HepG2 (cell line): ENCODE results near the gene HCFC1. TPM values are rescaled to one million over a fixed set of nuclear protein-coding genes. Genes with fewer than 3 reads are reported as not detected.

ENCODE experiments used
- ATAC-seq: fragments of 200-7000 bp; cut with Tn5 transposase; 3 replicates; pipeline ENCODE4 v1.9.1; 2020; ENCODE audit warnings: mild to moderate bottlenecking, moderate library complexity
- BruUV-seq: library from RNA; stranded (reverse); fragments of 400-500 nt; replicated peaks from 2 replicates; lab custom pipeline; 2021; lab: Mats Ljungman, UMichigan
- CTCF ChIA-PET: fragments of 300-600 bp; formaldehyde crosslinking; extraction: SDS; loops from one replicate; lab custom pipeline; 2021; ENCODE audit warnings: low total read pairs, inconsistent platforms, low intra/inter-chr PET ratio; lab: Yijun Ruan, JAX
- POLR2A ChIA-PET: fragments of 350-600 bp; sonication (Branson Sonifier 250); formaldehyde crosslinking; loops from one replicate; lab custom pipeline; 2020; ENCODE audit warnings: antibody characterized with exemption, inconsistent platforms; lab: Yijun Ruan, JAX
- DNase-seq: peaks from one replicate; pipeline ENCODE4 v3.0.0-alpha.2; 2015; ENCODE audit warnings: low spot score
- FAIRE-seq: peaks from 3 replicates; lab custom pipeline; 2011; peaks lifted over from hg19 to GRCh38; lab: Jason Lieb, UNC
- H2AFZ ChIP-seq: one replicate; pipeline ENCODE4 v1.6.1; 2011; ENCODE audit warnings: low read length, inconsistent platforms
- H3K27ac ChIP-seq: fragments of 300-600 bp; 3 replicates; pipeline ENCODE4 v1.8.0; 2011; ENCODE audit warnings: mixed run types, mild to moderate bottlenecking, mixed read lengths, low read length, inconsistent platforms; ENCODE audit not compliant: insufficient read depth; ENCODE audit errors: extremely low read length
- H3K27me3 ChIP-seq, 2 experiments: fragments of 200-600 bp in 1 of 2; 2 replicates in 1 of 2; 3 replicates in 1 of 2; pipeline versions ENCODE4 v1.6.0 to v1.8.0; 2011; ENCODE audit warnings: low read length in 2 of 2, mild to moderate bottlenecking in 2 of 2, moderate library complexity in 2 of 2, inconsistent platforms in 1 of 2; ENCODE audit not compliant: insufficient read depth in 2 of 2, control insufficient read depth in 1 of 2
- H3K36me3 ChIP-seq, 2 experiments: fragments of 200-600 bp in 1 of 2; replicated peaks in 1 of 2; 2 replicates in 1 of 2; 3 replicates in 1 of 2; pipeline versions ENCODE4 v1.5.1 to v1.8.0; 2011; ENCODE audit warnings: low read length in 2 of 2, inconsistent platforms in 1 of 2; ENCODE audit not compliant: insufficient read depth in 2 of 2, control insufficient read depth in 1 of 2
- H3K4me1 ChIP-seq: 2 replicates; pipeline ENCODE4 v1.5.1; 2012; ENCODE audit warnings: low read length, inconsistent platforms; ENCODE audit not compliant: insufficient read depth
- H3K4me2 ChIP-seq: 2 replicates; pipeline ENCODE4 v1.6.0; 2011; ENCODE audit warnings: low read depth, low read length, inconsistent platforms
- H3K4me3 ChIP-seq, 3 experiments: fragments of 200-600 bp in 1 of 3; sonication (generic), shearing (Covaris generic) in 1 of 3; replicated peaks in 1 of 3; 2 replicates each; pipeline ENCODE4 v1.5.1; 2011 to 2016; ENCODE audit warnings: low read length in 3 of 3, inconsistent platforms in 2 of 3, low read depth in 2 of 3, mild to moderate bottlenecking in 2 of 3, control low read depth in 1 of 3, mixed read lengths in 1 of 3; ENCODE audit not compliant: insufficient read depth in 1 of 3
- H3K79me2 ChIP-seq: one replicate; pipeline ENCODE4 v1.6.1; 2011; ENCODE audit warnings: low read length, inconsistent platforms; ENCODE audit not compliant: insufficient read depth
- H3K9ac ChIP-seq: 2 replicates; pipeline ENCODE4 v1.6.0; 2011; ENCODE audit warnings: mild to moderate bottlenecking, low read depth, low read length, inconsistent platforms; ENCODE audit not compliant: insufficient read depth
- H3K9me3 ChIP-seq: 2 replicates; pipeline ENCODE4 v1.5.1; 2012; ENCODE audit warnings: mild to moderate bottlenecking, low read length
- H4K20me1 ChIP-seq: 2 replicates; pipeline ENCODE4 v1.6.0; 2011; ENCODE audit warnings: inconsistent platforms, mild to moderate bottlenecking, low read length, moderate library complexity; ENCODE audit not compliant: insufficient read depth
- EEA1 ChIP-seq: sonication (generic); formaldehyde crosslinking; IDR thresholded peaks from 2 replicates; pipeline ENCODE4 v1.5.1; 2020; ENCODE audit warnings: mild to moderate bottlenecking, missing genetic modification reagents, borderline replicate concordance
- KDM5B ChIP-seq: sonication (generic); formaldehyde crosslinking; IDR thresholded peaks from 2 replicates; pipeline ENCODE4 v1.4.0; 2020; ENCODE audit warnings: missing genetic modification reagents, mild to moderate bottlenecking, borderline replicate concordance
- ZNF343 ChIP-seq: sonication (generic); formaldehyde crosslinking; IDR thresholded peaks from 2 replicates; pipeline ENCODE4 v1.4.0; 2020; ENCODE audit warnings: mild to moderate bottlenecking, missing genetic modification reagents
- WGBS: methylation state at CpG from one replicate; pipeline ENCODE4 v1.1.6; 2017; ENCODE audit warnings: low lambda C conversion rate; 5-methylcytosine and 5-hydroxymethylcytosine counted together
- in situ Hi-C: cut with HindIII; loops from 2 replicates; pipeline ENCODE4 v1.10.0; 2017; ENCODE audit warnings: low pct_unique_long_range_greater_than_20kb; ENCODE audit not compliant: extremely low pct_ligation_motif_present
- intact Hi-C: fragments of 100-400 bp; cut with micrococcal nuclease; formaldehyde crosslinking; loops from one replicate; pipeline ENCODE4 v1.10.0; 2022; ENCODE audit not compliant: unreplicated experiment
- polyA plus RNA-seq, 8 experiments: library from polyadenylated mRNA; depleted of rRNA in 3 of 8; stranded (reverse) in 7 of 8; unstranded in 1 of 8; fragments of >200 nt; fragmentation: Illumina TruSeq in 4 of 8; extraction: Trizol in 4 of 8; gene quantifications; 2 replicates each; pipeline versions ENCODE4 v1.2.1 to v1.2.3, GENCODE V29; 2011 to 2016; ENCODE audit warnings: low read depth in 4 of 8, missing spikeins in 1 of 8, mixed read lengths in 1 of 8; ENCODE audit not compliant: insufficient read depth in 1 of 8
- total RNA-seq, 5 experiments: library from RNA; depleted of rRNA; stranded (reverse); fragments of >200 nt; fragmentation: Illumina TruSeq; extraction: Trizol; gene quantifications; 2 replicates each; pipeline ENCODE4 v1.2.3, GENCODE V29; 2016; ENCODE audit warnings: low read depth in 1 of 5
- TF ChIP-seq, protein P1 (sequence below): sonication (generic); formaldehyde crosslinking; IDR thresholded peaks from 2 replicates; pipeline ENCODE4 v1.5.0; 2020; ENCODE audit warnings: mild to moderate bottlenecking, missing genetic modification reagents
- TF ChIP-seq, protein P2 (sequence below): sonication (generic); formaldehyde crosslinking; conservative IDR thresholded peaks from 2 replicates; pipeline ENCODE4 v1.5.0; 2020; ENCODE audit warnings: missing genetic modification reagents

The HCFC1 gene
- total and polyA plus RNA-seq, 2 of the 13 experiments (the other 11 are each of a cell fraction or from before 2014, with no cell fraction given), result 5.8 to 17.8 TPM

DNA sequence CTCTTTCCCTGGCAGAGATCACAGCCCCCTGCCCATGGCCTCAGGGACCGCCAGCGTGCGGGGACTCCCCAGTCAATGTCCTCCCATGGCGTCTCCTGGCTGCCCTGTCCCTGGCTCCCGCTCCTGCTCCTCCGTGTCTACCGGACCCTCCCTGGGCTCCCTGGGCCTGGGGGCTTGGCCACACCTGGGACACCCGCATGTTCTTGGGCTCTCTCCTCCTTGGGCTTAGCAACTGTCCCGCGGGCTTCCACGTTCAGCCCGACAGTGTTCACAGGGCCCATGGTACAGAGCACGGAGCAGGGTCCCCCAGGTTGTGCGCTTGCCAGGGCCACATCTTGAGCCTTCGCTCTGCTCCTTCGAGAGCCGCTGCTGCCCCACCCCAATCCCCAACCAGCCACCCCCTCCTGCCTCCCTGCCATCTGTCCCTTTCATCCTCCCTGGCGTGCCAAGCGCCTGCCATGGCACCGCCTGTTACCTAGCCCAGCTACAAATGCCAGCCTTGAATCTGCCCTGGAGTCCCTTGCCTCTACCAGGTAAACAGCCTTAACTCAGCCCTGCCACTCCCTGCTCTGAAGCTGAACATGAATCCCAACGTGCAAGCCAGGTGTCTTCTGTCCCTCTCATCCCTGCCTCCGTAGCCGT lies 63.3 kb downstream of the HCFC1 start:
- Histone ChIP-seq H3K36me3 (no peaks in the 10 kb centered on the region), H3K9ac (no peak overlapping the region), H3K27me3 (peaks cover 0 to 4% of the 10 kb centered on the region in 2 experiments; a peak in 2 of 5 replicates), H4K20me1 (no peaks in the 10 kb centered on the region), H2AFZ (no peak overlapping the region), H3K9me3 (no peaks in the 10 kb centered on the region), H3K79me2 (no peaks in the 10 kb centered on the region), H3K4me2 (no peak overlapping the region), H3K4me1 (peaks cover 5% of the 10 kb centered on the region), H3K4me3 (no peak overlapping the region), H3K27ac (no peak overlapping the region)
- 38% methylated on average over 12 of the region's 23 CpGs for WGBS
- POLR2A ChIA-PET, result no interaction called here
- in situ Hi-C loops (no loop called here), intact Hi-C loops (no loop called here)
- FAIRE-seq (no peak), ATAC-seq (no peak), DNase-seq (no peak)
- BruUV-seq, result no TSS peak
- no peak for TF ChIP-seq EEA1 (CRISPR knock-in tag)
- no peak for TF ChIP-seq KDM5B
- no peak for TF ChIP-seq ZNF343
- TF ChIP-seq, protein P1, sequence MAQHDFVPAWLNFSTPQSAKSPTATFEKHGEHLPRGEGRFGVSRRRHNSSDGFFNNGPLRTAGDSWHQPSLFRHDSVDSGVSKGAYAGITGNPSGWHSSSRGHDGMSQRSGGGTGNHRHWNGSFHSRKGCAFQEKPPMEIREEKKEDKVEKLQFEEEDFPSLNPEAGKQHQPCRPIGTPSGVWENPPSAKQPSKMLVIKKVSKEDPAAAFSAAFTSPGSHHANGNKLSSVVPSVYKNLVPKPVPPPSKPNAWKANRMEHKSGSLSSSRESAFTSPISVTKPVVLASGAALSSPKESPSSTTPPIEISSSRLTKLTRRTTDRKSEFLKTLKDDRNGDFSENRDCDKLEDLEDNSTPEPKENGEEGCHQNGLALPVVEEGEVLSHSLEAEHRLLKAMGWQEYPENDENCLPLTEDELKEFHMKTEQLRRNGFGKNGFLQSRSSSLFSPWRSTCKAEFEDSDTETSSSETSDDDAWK, result no peak
- TF ChIP-seq, protein P2, sequence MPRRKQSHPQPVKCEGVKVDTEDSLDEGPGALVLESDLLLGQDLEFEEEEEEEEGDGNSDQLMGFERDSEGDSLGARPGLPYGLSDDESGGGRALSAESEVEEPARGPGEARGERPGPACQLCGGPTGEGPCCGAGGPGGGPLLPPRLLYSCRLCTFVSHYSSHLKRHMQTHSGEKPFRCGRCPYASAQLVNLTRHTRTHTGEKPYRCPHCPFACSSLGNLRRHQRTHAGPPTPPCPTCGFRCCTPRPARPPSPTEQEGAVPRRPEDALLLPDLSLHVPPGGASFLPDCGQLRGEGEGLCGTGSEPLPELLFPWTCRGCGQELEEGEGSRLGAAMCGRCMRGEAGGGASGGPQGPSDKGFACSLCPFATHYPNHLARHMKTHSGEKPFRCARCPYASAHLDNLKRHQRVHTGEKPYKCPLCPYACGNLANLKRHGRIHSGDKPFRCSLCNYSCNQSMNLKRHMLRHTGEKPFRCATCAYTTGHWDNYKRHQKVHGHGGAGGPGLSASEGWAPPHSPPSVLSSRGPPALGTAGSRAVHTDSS, result no peak
- CTCF ChIA-PET, result no interaction called here
